Skeletal muscle tissue (tissue), 4 donors: ENCODE data around the gene ALX4. TPM values are rescaled to one million over a fixed set of nuclear protein-coding genes. Genes with fewer than 3 reads are reported as not detected.

Experiments used
- H3K27ac ChIP-seq: one replicate; pipeline ENCODE4 v1.7.0; 2013; ENCODE audit warnings: mild to moderate bottlenecking, low read depth, low read length, inconsistent platforms
- H3K27me3 ChIP-seq, 3 donors: one replicate each; pipeline ENCODE4 v1.7.0; 2013; ENCODE audit warnings: low read length in 3 of 3; ENCODE audit not compliant: control insufficient read depth in 3 of 3, insufficient read depth in 3 of 3
- H3K36me3 ChIP-seq, 3 donors: one replicate each; pipeline ENCODE4 v1.7.0; 2013; ENCODE audit warnings: low read length in 3 of 3; ENCODE audit not compliant: control insufficient read depth in 3 of 3, insufficient read depth in 3 of 3
- H3K4me1 ChIP-seq, 3 donors: one replicate each; pipeline ENCODE4 v1.7.0; 2013; ENCODE audit warnings: low read length in 3 of 3, mild to moderate bottlenecking in 3 of 3; ENCODE audit not compliant: control insufficient read depth in 3 of 3, insufficient read depth in 3 of 3
- H3K4me3 ChIP-seq, 3 donors: one replicate each; pipeline ENCODE4 v1.7.0; 2013; ENCODE audit warnings: low read length in 3 of 3
- H3K9ac ChIP-seq, 3 donors: one replicate each; pipeline ENCODE4 v1.7.0; 2013; ENCODE audit warnings: low read length in 3 of 3, mild to moderate bottlenecking in 3 of 3, moderate library complexity in 2 of 3, low read depth in 1 of 3
- H3K9me3 ChIP-seq, 3 donors: one replicate each; pipeline ENCODE4 v1.7.0; 2013; ENCODE audit warnings: low read length in 3 of 3; ENCODE audit not compliant: control insufficient read depth in 3 of 3
- total RNA-seq: library from RNA; depleted of rRNA; stranded (reverse); fragments of >200 nt; gene quantifications from one replicate; pipeline ENCODE4 v1.2.3, GENCODE V29; 2014
- donor health status: Osteomylitis.

The ALX4 gene
- total RNA-seq, 1 donor from 2014 or later = 2.1 TPM

DNA sequence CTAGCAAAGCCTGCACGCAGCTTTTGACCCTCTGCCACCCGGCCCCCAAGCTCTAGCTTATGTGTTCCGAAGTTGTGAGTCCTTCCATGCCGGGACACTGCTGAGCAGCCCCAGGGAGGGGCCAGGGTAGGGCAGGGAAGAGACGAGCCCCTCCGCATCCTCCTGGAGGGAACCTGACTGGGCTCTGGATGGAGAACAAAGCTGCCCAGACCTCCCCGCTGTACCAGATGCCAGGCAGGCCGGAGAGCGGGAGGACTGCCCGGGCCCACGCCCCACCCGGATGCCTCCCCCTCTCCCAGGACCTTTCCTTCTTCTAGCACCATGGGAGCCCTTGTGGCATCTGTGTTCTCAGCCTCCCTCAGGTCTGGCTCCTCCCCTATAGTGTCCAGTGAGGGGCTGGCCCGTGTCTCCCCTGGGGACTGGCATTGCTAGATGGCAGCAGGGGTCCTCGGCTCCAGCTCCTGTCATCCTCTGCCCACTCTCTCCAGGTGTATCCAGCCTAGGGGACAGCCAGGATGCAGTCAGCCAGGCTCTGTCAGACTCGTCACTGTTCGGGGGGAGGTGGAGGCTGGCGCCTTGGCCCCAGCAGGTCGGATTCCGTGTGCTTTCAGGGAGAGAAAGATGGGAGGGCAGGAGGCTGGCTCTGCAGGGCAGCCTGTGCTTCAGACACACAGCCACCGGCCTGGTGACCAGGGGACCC, 46.1 kb downstream of the ALX4 start:
- Histone ChIP-seq H3K9ac (no peak overlapping the region), H3K4me3 (no peak overlapping the region), H3K4me1 (peaks cover 10 to 22% (median 16%) of the 10 kb centered on the region in 3 donors), H3K27me3 (no peaks in the 10 kb centered on the region), H3K36me3 (no peaks in the 10 kb centered on the region), H3K27ac (no peak overlapping the region), H3K9me3 (peaks cover 0 to under 1% (median 0%) of the 10 kb centered on the region in 3 donors)

DNA sequence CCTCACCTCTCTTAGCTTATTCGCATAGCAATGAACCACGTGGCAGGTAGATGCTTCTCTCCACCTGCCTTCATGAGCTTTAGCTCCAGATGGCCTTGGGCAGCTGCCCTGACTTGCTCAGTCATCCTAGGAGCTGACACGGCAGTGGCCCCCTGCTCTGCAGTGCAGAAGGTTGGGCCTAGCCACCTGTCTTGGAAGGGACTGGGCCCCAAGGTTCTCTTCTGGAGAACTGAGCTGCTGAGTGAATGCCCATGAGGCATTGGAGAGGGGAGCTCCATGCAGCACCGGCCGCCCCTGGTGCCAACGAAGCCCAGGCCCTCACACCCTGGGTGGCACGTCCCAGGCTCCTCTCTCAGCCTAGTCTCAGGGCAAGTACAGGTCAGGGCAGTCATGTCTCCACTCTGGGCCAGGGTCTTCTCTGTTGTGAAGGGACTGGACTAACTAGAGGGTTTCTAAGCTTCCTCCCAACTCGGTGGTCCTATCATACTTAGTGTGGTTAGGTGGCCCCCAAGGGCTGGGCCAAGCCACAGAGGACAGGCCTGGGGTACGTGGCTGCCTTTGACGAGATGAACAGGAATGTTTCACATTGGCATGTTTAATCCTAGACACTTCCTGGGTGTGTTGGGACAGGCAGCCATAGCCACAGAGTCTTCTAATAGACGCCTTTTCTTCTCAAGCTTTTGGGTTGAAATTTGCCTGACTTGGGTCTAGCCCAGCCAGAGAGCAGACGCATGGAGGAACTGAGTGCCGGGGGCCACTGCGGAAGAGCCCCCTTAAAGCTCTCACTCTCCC, 47.9 kb downstream of the ALX4 start:
- Histone ChIP-seq H3K9me3 (no peaks in the 10 kb centered on the region), H3K9ac (no peak overlapping the region), H3K27ac (no peak overlapping the region), H3K36me3 (no peaks in the 10 kb centered on the region), H3K27me3 (no peaks in the 10 kb centered on the region), H3K4me1 (peaks cover 10 to 30% (median 18%) of the 10 kb centered on the region in 3 donors), H3K4me3 (no peak overlapping the region)

GRCh38 chr11:44260081-44260480, 49.9 kb downstream of the ALX4 start:
- peak overlapping the region in 1 of 3 donors; percentile 22 for H3K4me3 ChIP-seq

GRCh38 chr11:44258839-44259420, 51.0 kb downstream of the ALX4 start:
- H3K4me3 ChIP-seq = peak overlapping the region in 1 of 3 donors; percentile 29

More at GRCh38 chr11:44260081-44260480, 49.9 kb downstream of the ALX4 start:
- Histone ChIP-seq H3K27ac (no peak overlapping the region), H3K9ac (no peak overlapping the region), H3K27me3 (no peaks in the 10 kb centered on the region), H3K36me3 (no peaks in the 10 kb centered on the region), H3K4me1 (peaks cover 10 to 30% (median 18%) of the 10 kb centered on the region in 3 donors), H3K9me3 (no peaks in the 10 kb centered on the region)

GRCh38 chr11:44258190-44258489, 51.8 kb downstream of the ALX4 start:
- no peak overlapping the region for H3K4me3 ChIP-seq
- H3K4me1 ChIP-seq = peaks cover 10 to 30% (median 18%) of the 10 kb centered on the region in 3 donors
- no peak overlapping the region for H3K27ac ChIP-seq
- H3K9me3 ChIP-seq = no peaks in the 10 kb centered on the region
- no peaks in the 10 kb centered on the region for H3K36me3 ChIP-seq
- no peaks in the 10 kb centered on the region for H3K27me3 ChIP-seq
- H3K9ac ChIP-seq = no peak overlapping the region

More at GRCh38 chr11:44258839-44259420, 51.0 kb downstream of the ALX4 start:
- Histone ChIP-seq H3K27ac (no peak overlapping the region), H3K27me3 (no peaks in the 10 kb centered on the region), H3K9me3 (no peaks in the 10 kb centered on the region), H3K36me3 (no peaks in the 10 kb centered on the region), H3K9ac (no peak overlapping the region), H3K4me1 (peaks cover 10 to 30% (median 18%) of the 10 kb centered on the region in 3 donors)

GRCh38 chr11:44257338-44258189, 52.4 kb downstream of the ALX4 start:
- Histone ChIP-seq H3K4me1 (peaks cover 10 to 30% (median 18%) of the 10 kb centered on the region in 3 donors), H3K27me3 (no peaks in the 10 kb centered on the region), H3K36me3 (no peaks in the 10 kb centered on the region), H3K9me3 (peaks cover 0 to 5% (median 0%) of the 10 kb centered on the region in 3 donors), H3K27ac (no peak overlapping the region), H3K9ac (no peak overlapping the region), H3K4me3 (no peak overlapping the region)

DNA sequence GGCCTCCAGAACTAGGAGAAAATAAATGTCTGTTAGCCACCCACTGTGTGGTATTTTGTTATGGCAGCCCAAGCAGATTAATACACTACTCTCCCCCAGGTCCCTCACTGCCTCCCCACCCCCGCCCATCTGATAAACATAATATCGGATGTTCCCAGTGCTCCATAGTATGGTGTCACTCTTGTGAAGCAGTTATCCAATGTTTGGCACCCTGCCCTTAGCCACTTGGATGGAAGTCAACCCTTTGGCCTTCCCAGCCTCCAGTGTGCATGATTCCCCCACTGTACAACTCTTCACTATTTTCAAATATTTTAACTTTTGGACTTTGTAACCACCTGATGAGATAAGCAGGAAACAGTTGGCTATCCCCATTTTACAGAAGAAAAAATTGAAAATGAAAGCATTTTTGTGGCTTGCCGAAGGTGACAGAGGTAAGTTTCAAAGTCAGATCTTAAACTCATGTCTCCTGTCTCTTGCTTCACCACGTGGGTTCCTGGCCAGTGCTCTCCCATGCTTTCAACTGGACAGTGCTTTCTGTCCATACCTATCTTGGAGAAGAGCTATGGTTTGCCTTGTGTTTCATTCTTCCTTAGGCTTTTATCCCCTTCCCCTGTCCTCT, 53.2 kb downstream of the ALX4 start:
- peaks cover 0 to 12% (median 0%) of the 10 kb centered on the region in 3 donors for H3K9me3 ChIP-seq
- no peaks in the 10 kb centered on the region for H3K27me3 ChIP-seq
- no peak overlapping the region for H3K4me3 ChIP-seq
- H3K9ac ChIP-seq = no peak overlapping the region
- peaks cover 10 to 30% (median 18%) of the 10 kb centered on the region in 3 donors for H3K4me1 ChIP-seq
- no peaks in the 10 kb centered on the region for H3K36me3 ChIP-seq
- H3K27ac ChIP-seq = no peak overlapping the region

- Histone ChIP-seq H3K9me3 (peaks cover 0 to 13% (median 0%) of the 10 kb centered on the region in 3 donors), H3K27me3 (no peaks in the 10 kb centered on the region), H3K27ac (no peak overlapping the region), H3K4me1 (peaks cover 10 to 23% (median 18%) of the 10 kb centered on the region in 3 donors), H3K36me3 (no peaks in the 10 kb centered on the region), H3K4me3 (no peak overlapping the region), H3K9ac (no peak overlapping the region)
Measured at GRCh38 chr11:44255406-44256071, 54.4 kb downstream of the ALX4 start.
